ENCODE results near the gene AMDHD2.

DNA sequence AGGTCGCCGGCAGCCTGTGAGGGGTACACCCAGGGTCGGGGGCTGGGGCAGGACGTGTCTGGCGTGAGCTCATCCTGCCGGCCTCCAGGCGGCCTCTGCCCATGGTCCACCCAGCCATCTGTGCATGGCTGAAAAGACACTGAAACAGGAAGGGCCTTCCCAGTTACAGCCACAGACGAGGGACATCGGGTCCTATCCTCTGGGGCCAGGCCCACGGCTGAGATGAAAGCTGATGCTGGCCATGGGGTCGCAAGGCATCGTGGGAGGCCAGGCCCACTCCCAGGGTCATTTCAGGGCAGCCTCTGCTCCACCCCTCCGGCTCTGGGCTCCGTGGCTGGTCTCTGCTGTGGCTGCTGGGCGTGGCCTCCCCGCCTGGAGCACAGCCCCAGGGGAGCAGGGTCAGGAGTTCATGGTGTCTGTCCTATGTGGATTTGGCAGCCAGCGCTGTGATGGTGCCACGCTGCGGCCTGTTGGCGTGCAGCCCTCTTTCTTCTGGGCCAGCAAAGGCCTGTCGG lies 23.0 kb upstream of the AMDHD2 start:
- TF ChIP-seq, protein P1, sequence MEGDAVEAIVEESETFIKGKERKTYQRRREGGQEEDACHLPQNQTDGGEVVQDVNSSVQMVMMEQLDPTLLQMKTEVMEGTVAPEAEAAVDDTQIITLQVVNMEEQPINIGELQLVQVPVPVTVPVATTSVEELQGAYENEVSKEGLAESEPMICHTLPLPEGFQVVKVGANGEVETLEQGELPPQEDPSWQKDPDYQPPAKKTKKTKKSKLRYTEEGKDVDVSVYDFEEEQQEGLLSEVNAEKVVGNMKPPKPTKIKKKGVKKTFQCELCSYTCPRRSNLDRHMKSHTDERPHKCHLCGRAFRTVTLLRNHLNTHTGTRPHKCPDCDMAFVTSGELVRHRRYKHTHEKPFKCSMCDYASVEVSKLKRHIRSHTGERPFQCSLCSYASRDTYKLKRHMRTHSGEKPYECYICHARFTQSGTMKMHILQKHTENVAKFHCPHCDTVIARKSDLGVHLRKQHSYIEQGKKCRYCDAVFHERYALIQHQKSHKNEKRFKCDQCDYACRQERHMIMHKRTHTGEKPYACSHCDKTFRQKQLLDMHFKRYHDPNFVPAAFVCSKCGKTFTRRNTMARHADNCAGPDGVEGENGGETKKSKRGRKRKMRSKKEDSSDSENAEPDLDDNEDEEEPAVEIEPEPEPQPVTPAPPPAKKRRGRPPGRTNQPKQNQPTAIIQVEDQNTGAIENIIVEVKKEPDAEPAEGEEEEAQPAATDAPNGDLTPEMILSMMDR (IDR thresholded peaks at IDR 0.05), result no peak
- no peak for TF ChIP-seq EZH2 (IDR thresholded peaks at IDR 0.05)
